ENCODE measurements around the gene MEX3D. TPM values are rescaled to one million over a fixed set of nuclear protein-coding genes. Genes with fewer than 3 reads are reported as not detected.
A peak's percentile ranks its signal among the peaks of the same experiment; 100 is the strongest.

The MEX3D gene
- total RNA-seq, 1 experiment from 2014 or later: 70.4 TPM

- Histone ChIP-seq H3K4me1 (ENCODE audit: insufficient read depth, low read length) (no peaks in the 10 kb centered on the region), H2BK20ac (ENCODE audit: low read depth, low read length, poor library complexity, severe bottlenecking) (no peak overlapping the region), H2AFZ (ENCODE audit: low read length) (no peak overlapping the region), H3K18ac (ENCODE audit: insufficient read length, low read depth, low read length) (no peak overlapping the region), H3K4me2 (ENCODE audit: insufficient read depth, insufficient read length, low read length) (no peak overlapping the region), H4K5ac (ENCODE audit: insufficient read length, low read depth, low read length) (no peak overlapping the region), H3K79me2 (ENCODE audit: insufficient read depth, low read length) (peaks cover 3% of the 10 kb centered on the region; the same call in 1 of the 2 replicates), H2AK5ac (ENCODE audit: insufficient read length, low read length) (no peak overlapping the region), H4K91ac (ENCODE audit: insufficient read length, low read depth, low read length) (no peak overlapping the region), H2BK5ac (ENCODE audit: insufficient read length, low read length) (no peak overlapping the region), H3K23ac (ENCODE audit: insufficient read length, low read depth, low read length) (no peak overlapping the region), H3K56ac (ENCODE audit: insufficient read length, low read depth, low read length) (no peak overlapping the region), H4K8ac (replicated peaks; ENCODE audit: insufficient read length, low read depth, low read length) (no peak overlapping the region), H3T11ph (ENCODE audit: low read length) (no peak overlapping the region), H3K14ac (ENCODE audit: insufficient read depth, low read length) (no peak overlapping the region), H3K9ac (ENCODE audit: extremely low read depth, insufficient read length, low read length) (no peak overlapping the region), H4K20me1 (ENCODE audit: control insufficient read depth, insufficient read depth, insufficient read length) (no peaks in the 10 kb centered on the region), H3K9me3 (ENCODE audit: control insufficient read depth, low read depth, low read length) (no peaks in the 10 kb centered on the region), H3K27ac (ENCODE audit: insufficient read length, low read depth, low read length) (no peak overlapping the region), H3K27me3 (ENCODE audit: insufficient read depth, low read length) (no peaks in the 10 kb centered on the region), H3K4ac (ENCODE audit: low read depth, low read length) (no peak overlapping the region), H2BK120ac (ENCODE audit: low read depth, low read length, poor library complexity, severe bottlenecking) (no peak overlapping the region), H3K79me1 (ENCODE audit: insufficient read depth, low read depth, low read length, poor library complexity, severe bottlenecking) (peaks cover 4% of the 10 kb centered on the region), H2BK12ac (ENCODE audit: insufficient read length, low read depth, low read length) (no peak overlapping the region), H2BK15ac (ENCODE audit: low read depth, low read length) (no peak overlapping the region), H3K23me2 (ENCODE audit: insufficient read length, low read depth, low read length, poor library complexity, severe bottlenecking) (peaks cover 9% of the 10 kb centered on the region)
- TF ChIP-seq CTCF (conservative IDR thresholded peaks at IDR 0.05): no peak
- WGBS (ENCODE audit: extremely low coverage, insufficient read length, low lambda C conversion rate): no CpG with 5 or more reads among the region's 10 CpGs
- Mint-ChIP-seq H3K27me3 (ENCODE audit: low read depth) (no peaks in the 10 kb centered on the region; the same call in 1 of the 2 replicates), H3K9me3 (no peaks in the 10 kb centered on the region), H3K4me1 (peaks cover 9 to 15% of the 10 kb centered on the region in 2 experiments), H3K4me3 (no peak overlapping the region), H3K36me3 (ENCODE audit: insufficient read depth in 1 of 3, low read depth in 3 of 3) (peaks cover 19 to 41% (median 37%) of the 10 kb centered on the region in 3 experiments; a peak in 6 of 7 replicates), H3K27ac (peak overlapping the region in 1 of 3 experiments; percentile 49; a peak in 1 of 7 replicates)
- no peak for DNase-seq
These were observed 40.9 kb upstream of the MEX3D start for GRCh38 chr19:1609103-1609396.
